ENCODE data around the gene NDUFS8.

Gene NDUFS8

GRCh38 chr11:68052137-68052873, 21.8 kb downstream of the NDUFS8 start:
- DNase-seq: no peak

GRCh38 chr11:68053117-68053516, 22.6 kb downstream of the NDUFS8 start:
- DNase-seq: no peak

GRCh38 chr11:68053981-68054812, 23.7 kb downstream of the NDUFS8 start:
- DNase-seq: no peak

- no peak for DNase-seq
Observed at GRCh38 chr11:68056317-68057285, 26.1 kb downstream of the NDUFS8 start.

GRCh38 chr11:68057807-68058206, 27.3 kb downstream of the NDUFS8 start:
- no peak for DNase-seq

GRCh38 chr11:68061508-68061907, 31.0 kb downstream of the NDUFS8 start:
- DNase-seq: no peak

- DNase-seq: no peak
Observed at GRCh38 chr11:68064926-68065325, 34.4 kb downstream of the NDUFS8 start.

GRCh38 chr11:68065841-68066240, 35.4 kb downstream of the NDUFS8 start:
- no peak for DNase-seq

- DNase-seq: no peak
Observed at GRCh38 chr11:68066742-68067141, 36.3 kb downstream of the NDUFS8 start.

GRCh38 chr11:68067991-68068390, 37.5 kb downstream of the NDUFS8 start:
- DNase-seq: no peak

- no peak for DNase-seq
Observed at GRCh38 chr11:68071281-68072048, 41.0 kb downstream of the NDUFS8 start.

GRCh38 chr11:68074584-68075352, 44.3 kb downstream of the NDUFS8 start:
- DNase-seq: no peak

- DNase-seq: no peak
Observed at GRCh38 chr11:68076371-68077042, 46.0 kb downstream of the NDUFS8 start.

GRCh38 chr11:68077617-68078582, 47.4 kb downstream of the NDUFS8 start:
- DNase-seq: no peak

GRCh38 chr11:68080860-68081259, 50.4 kb downstream of the NDUFS8 start:
- no peak for DNase-seq

GRCh38 chr11:68081691-68082090, 51.2 kb downstream of the NDUFS8 start:
- no peak for DNase-seq

- DNase-seq: no peak
Observed at GRCh38 chr11:68082481-68082880, 52.0 kb downstream of the NDUFS8 start.

- no peak for DNase-seq
Observed at GRCh38 chr11:68083517-68083916, 53.0 kb downstream of the NDUFS8 start.
